DMS153 (cell line): Measurements from ENCODE around the gene CLEC4C.
"Not testable (repeated sequence)": the region's sequence is repeated elsewhere in the genome, so short reads cannot be mapped to it uniquely, and the experiment has no call there.

Experiments
- DNase-seq: peaks from one replicate; lab custom pipeline; 2025; lab: John Stamatoyannopoulos, UW

Gene CLEC4C, protein sequence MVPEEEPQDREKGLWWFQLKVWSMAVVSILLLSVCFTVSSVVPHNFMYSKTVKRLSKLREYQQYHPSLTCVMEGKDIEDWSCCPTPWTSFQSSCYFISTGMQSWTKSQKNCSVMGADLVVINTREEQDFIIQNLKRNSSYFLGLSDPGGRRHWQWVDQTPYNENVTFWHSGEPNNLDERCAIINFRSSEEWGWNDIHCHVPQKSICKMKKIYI

GRCh38 chr12:7747246-7747645 lies at the start of gene CLEC4C:
TSS of gene CLEC4C (minus strand) at chr12:7747375. CDS start at chr12:7747348, 27 bp downstream.
- DNase-seq = no peak

GRCh38 chr12:7793211-7793610 lies 46.0 kb upstream of the CLEC4C start:
- DNase-seq = no peak

- not testable (repeated sequence) for DNase-seq
Measured at GRCh38 chr12:7788884-7789528, 41.8 kb upstream of the CLEC4C start, which contains the start of gene NANOG. TSS of gene NANOG (plus strand) at chr12:7789402. CDS start at chr12:7789615, 213 bp downstream.

- DNase-seq = no peak
Measured at GRCh38 chr12:7788294-7788660, 41.1 kb upstream of the CLEC4C start.

DNA sequence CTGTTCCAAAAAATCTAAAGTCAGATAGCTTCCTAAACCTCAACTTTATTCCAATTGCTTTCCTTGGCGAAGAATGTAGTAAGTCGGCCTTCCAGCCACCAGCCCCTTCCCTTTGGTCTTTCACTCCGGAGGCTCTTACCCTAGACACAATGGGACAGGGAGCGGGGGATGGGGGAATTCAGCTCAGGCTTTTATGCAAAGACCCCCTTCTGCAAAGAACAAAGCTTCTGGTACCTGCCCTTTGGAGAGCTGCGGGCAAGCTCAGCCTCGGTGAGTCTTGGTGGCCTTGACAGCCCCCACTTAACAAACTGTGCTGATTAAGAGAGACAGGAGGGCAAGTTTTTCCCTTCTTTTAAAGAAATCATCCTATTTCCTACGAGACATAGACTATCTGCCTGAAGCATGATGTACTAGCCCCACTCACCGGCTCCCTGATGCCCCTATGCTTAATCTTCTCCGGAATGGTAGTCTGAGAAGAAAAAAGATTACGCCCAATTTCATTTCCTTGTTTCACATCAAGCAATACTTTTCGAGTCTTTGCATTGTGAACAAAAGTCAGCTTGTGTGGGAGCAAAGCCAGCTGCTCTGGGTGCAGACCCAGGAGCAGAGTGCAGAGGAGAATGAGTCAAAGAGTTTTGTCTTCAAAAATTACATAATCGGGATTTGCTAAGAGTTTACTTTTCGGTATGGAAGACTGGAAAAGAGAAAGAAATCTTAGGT lies 40.6 kb upstream of the CLEC4C start:
- DNase-seq = no peak

DNA sequence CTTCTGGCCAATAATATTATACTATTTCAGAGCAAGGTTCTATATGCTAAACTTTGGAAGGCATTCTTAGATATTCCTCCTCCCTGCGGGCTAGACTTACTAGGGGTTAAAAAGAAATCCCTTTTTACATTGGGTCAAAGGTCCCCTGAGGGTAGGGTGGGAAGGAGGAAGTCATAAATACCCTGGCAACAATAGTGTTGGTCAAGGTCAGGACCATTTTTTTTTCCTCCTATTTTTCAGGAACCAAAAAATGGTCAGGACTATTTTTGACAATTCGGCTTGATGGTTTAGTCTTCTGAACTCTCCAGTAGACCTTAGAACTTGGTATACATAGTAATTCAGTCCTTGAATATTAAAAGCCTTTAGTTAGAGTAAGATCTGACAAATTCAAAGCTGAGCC lies 37.5 kb upstream of the CLEC4C start:
- no peak for DNase-seq

- not testable (repeated sequence) for DNase-seq
Measured at GRCh38 chr12:7783433-7783832, 36.3 kb upstream of the CLEC4C start.

- no peak for DNase-seq
Measured at GRCh38 chr12:7782055-7782454, 34.9 kb upstream of the CLEC4C start.

DNA sequence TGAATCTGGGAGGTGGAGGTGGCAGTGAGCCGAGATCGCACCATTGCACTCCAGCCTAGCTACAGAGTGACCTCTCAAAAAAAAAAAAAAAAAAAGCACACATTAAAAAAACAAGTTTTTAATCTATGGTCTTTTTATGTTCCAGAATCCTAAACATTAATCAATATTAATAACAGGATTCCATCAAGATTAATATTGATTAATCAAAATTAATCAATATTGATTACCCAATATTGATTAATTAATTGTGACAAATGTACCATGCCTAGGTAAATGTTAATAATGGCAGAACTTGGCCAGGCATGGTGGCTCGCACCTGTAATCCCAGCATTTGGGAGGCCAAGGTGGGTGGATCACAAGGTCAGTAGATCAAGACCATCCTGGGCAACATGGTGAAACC lies 34.1 kb upstream of the CLEC4C start:
- DNase-seq = no peak

- DNase-seq = no peak
Measured at GRCh38 chr12:7769999-7770398, 22.8 kb upstream of the CLEC4C start.

DNA sequence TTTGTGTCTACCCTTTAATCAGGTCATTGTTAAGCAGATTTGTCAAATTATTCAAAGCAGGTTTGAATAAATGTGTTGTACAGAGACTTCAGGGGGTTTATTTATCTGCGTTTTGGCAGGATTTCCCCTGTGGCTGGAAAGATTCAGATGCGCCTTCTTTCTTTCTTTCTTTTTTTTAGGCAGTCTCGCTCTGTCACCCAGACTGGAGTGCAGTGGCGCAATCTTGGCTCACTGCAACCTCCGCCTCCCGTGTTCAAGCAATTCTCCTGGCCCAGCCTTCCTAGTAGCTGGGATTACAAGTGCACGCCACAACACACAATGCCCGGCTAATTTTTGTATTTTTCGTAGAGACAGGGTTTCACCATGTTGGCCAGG lies 11.6 kb upstream of the CLEC4C start:
- DNase-seq = no peak

GRCh38 chr12:7756993-7757392 lies 9.8 kb upstream of the CLEC4C start:
- DNase-seq = no peak

DNA sequence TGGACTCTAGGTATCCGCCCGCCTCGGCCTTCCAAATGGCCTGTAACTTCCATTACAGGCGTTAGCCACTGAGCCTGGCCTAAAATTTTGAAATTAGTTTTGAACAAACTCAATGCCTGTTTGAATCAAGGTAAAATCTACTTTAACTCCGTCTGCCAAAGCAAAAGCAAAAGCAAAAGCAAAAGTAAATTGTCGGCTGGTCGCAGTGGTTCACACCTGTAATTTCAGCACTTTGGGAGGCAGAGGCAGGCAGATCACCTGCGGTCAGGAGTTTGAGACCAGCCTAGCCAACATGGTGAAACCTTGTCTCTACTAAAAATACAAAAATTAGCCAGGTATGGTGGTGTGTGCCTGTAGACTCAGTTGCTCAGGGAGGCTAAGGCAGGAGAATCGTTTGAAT lies 8.5 kb upstream of the CLEC4C start:
- DNase-seq = not testable (repeated sequence)

- DNase-seq = not testable (repeated sequence)
Measured at GRCh38 chr12:7751941-7752922, 5.1 kb upstream of the CLEC4C start.

- no peak for DNase-seq
Measured at GRCh38 chr12:7751394-7751793, 4.2 kb upstream of the CLEC4C start.

DNA sequence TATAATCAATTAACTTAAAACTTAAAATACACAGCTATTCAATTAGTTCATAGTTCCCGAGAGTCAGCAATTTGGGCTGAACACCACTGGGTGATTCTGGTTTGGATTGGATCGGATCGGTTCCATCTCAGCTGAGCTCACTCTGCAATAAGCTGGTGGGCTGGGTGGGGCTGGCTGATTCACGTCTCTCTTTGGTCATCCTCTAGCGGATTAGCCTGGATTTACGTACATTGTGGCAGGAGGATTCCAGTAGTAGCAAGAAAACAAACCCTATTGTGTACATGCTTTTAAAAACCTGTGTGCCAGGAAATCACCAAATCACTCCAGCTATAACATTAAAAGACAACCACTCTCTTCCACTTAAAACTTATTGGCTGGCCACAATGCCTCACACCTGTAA lies 3.2 kb upstream of the CLEC4C start:
- no peak for DNase-seq

DNA sequence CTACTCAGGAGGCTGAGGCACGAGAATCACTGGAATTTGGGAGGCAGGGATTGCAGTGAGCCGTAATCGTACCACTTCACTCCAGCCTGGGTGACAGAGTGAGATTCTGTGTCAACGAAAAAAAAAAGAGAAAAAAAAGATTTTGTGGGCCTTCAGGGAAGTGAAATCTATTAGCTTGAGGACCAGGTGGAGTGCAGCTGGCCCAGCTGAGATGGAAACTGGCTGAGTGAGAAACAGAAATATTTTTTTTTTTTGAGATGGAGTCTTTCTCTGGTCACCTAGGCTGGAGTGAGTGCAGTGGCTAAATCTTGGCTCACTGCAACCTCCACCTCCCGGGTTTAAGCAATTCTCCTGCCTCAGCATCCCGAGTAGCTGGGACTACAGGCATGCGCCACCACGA lies 2.3 kb upstream of the CLEC4C start:
- DNase-seq = no peak

- DNase-seq = no peak
Measured at GRCh38 chr12:7748852-7749251, 1.7 kb upstream of the CLEC4C start.

GRCh38 chr12:7732993-7733392 lies 14.2 kb downstream of the CLEC4C start:
- DNase-seq = no peak

GRCh38 chr12:7731486-7731885 lies 15.7 kb downstream of the CLEC4C start:
- no peak for DNase-seq

DNA sequence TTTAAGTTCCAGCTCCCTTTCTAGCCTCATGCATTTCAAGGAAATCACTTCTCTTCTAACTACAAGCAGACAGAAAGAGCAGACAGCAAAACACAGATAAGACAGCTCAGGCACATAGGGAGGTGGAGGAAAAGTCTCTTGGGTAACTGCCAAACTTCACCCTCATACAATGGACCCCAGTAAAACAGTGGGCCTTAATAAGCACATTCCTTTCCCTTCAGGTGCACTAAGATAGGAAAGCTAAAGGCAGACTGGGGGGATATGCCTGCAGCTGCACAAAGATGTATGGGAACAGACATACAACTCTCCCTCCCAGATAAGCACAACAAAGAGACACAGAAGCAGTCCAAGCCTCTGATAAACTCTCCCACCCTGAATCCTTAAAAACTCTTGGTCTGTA lies 16.2 kb downstream of the CLEC4C start:
- not testable (repeated sequence) for DNase-seq

GRCh38 chr12:7729746-7730145 lies 17.4 kb downstream of the CLEC4C start:
- no peak for DNase-seq
